Tibial nerve (tissue), 4 donors: ENCODE measurements around the gene ADAMTS17. TPM values are rescaled to one million over a fixed set of nuclear protein-coding genes. Genes with fewer than 3 reads are reported as not detected.

ENCODE experiments used
- DNase-seq, 2 donors: peaks; one replicate each; pipeline ENCODE4 v3.0.0-alpha.2; 2019; ENCODE audit warnings: low spot score in 2 of 2
- H3K27ac ChIP-seq, 4 donors: fragments of 200-600 bp; sonication (generic) in 3 of 4; one replicate each; pipeline ENCODE4 v1.5.1; 2017 to 2019; ENCODE audit warnings: mild to moderate bottlenecking in 1 of 4
- H3K27me3 ChIP-seq, 2 donors: fragments of 200-600 bp; sonication (generic) in 1 of 2; one replicate each; pipeline versions ENCODE4 v1.5.1 to v1.6.0; 2017 to 2019
- H3K36me3 ChIP-seq, 3 donors: fragments of 200-600 bp; sonication (generic); one replicate each; pipeline ENCODE4 v1.5.1; 2018 to 2019
- H3K4me1 ChIP-seq, 4 donors: fragments of 200-600 bp; sonication (generic) in 3 of 4; one replicate each; pipeline ENCODE4 v1.5.1; 2017 to 2019
- H3K4me3 ChIP-seq, 4 donors: fragments of 200-600 bp; sonication (generic) in 3 of 4; one replicate each; pipeline ENCODE4 v1.5.1; 2017 to 2019; ENCODE audit warnings: mild to moderate bottlenecking in 1 of 4, moderate library complexity in 1 of 4
- H3K9me3 ChIP-seq, 4 donors: fragments of 200-600 bp; sonication (generic) in 3 of 4; one replicate each; pipeline ENCODE4 v1.5.1; 2017 to 2019
- CTCF ChIP-seq, 5 experiments: fragments of 200-600 bp in 3 of 5; fragments of 450-650 bp in 2 of 5; sonication (generic) in 3 of 5; IDR thresholded peaks; one replicate each; pipeline ENCODE4 v1.5.1; 2016 to 2019; ENCODE audit warnings: antibody characterized with exemption in 5 of 5, mild to moderate bottlenecking in 3 of 5, moderate library complexity in 2 of 5
- EP300 ChIP-seq, 2 donors: sonication (generic); formaldehyde crosslinking; IDR thresholded peaks; one replicate each; pipeline ENCODE4 v1.6.1; 2017; ENCODE audit warnings: antibody characterized with exemption in 2 of 2, mild to moderate bottlenecking in 1 of 2
- POLR2A ChIP-seq, 2 donors: fragments of 450-650 bp; IDR thresholded peaks; one replicate each; pipeline ENCODE4 v1.6.1; 2017; ENCODE audit warnings: antibody characterized with exemption in 2 of 2, mild to moderate bottlenecking in 2 of 2, moderate library complexity in 2 of 2
- WGBS, 2 donors: methylation state at CpG; one replicate each; pipeline ENCODE4 v1.1.5; 2018; 5-methylcytosine and 5-hydroxymethylcytosine counted together
- total RNA-seq, 4 donors: library from RNA; depleted of rRNA; stranded (reverse); fragments of >200 nt; gene quantifications; one replicate each; pipeline ENCODE4 v1.1.0, GENCODE V29; 2016

ADAMTS17 gene
- total RNA-seq, 4 donors from 2014 or later: 0.66 to 5.5 (median 3.7) TPM

- Histone ChIP-seq H3K27ac (no peak overlapping the region), H3K4me1 (no peaks in the 10 kb centered on the region), H3K4me3 (no peak overlapping the region), H3K27me3 (no peaks in the 10 kb centered on the region), H3K9me3 (no peaks in the 10 kb centered on the region), H3K36me3 (no peaks in the 10 kb centered on the region)
- TF ChIP-seq EP300 (IDR thresholded peaks at IDR 0.05): no peak
- no peak for TF ChIP-seq CTCF (IDR thresholded peaks at IDR 0.05)
- no peak for TF ChIP-seq POLR2A (IDR thresholded peaks at IDR 0.05)
- WGBS, 2 donors: 61 to 77% methylated on average over 4 to 6 of the region's 6 CpGs
- no peak for DNase-seq
Observed at GRCh38 chr15:100189319-100189718, 152.5 kb downstream of the ADAMTS17 start.

GRCh38 chr15:100187677-100188076 lies 154.1 kb downstream of the ADAMTS17 start:
- Histone ChIP-seq H3K4me1 (no peaks in the 10 kb centered on the region), H3K36me3 (no peaks in the 10 kb centered on the region), H3K9me3 (peaks cover 0 to 4% (median 0%) of the 10 kb centered on the region in 4 donors), H3K27ac (no peak overlapping the region), H3K27me3 (no peaks in the 10 kb centered on the region), H3K4me3 (no peak overlapping the region)
- 85 to 90% methylated on average over 8 of the region's 8 CpGs for WGBS, 2 donors
- no peak for DNase-seq
- TF ChIP-seq POLR2A (IDR thresholded peaks at IDR 0.05): no peak

- Histone ChIP-seq H3K36me3 (no peaks in the 10 kb centered on the region), H3K27me3 (no peaks in the 10 kb centered on the region), H3K4me1 (no peaks in the 10 kb centered on the region), H3K27ac (no peak overlapping the region), H3K9me3 (peaks cover 0 to 11% (median 0%) of the 10 kb centered on the region in 4 donors), H3K4me3 (no peak overlapping the region)
- WGBS, 2 donors: 72 to 81% methylated on average over 6 of the region's 6 CpGs
- TF ChIP-seq EP300 (IDR thresholded peaks at IDR 0.05): no peak
- TF ChIP-seq POLR2A (IDR thresholded peaks at IDR 0.05): no peak
- TF ChIP-seq CTCF (IDR thresholded peaks at IDR 0.05): no peak
- DNase-seq: no peak
Observed at GRCh38 chr15:100186960-100187359, 154.8 kb downstream of the ADAMTS17 start.

- H3K4me1 ChIP-seq: no peaks in the 10 kb centered on the region
- TF ChIP-seq CTCF (IDR thresholded peaks at IDR 0.05) (no peak), POLR2A (IDR thresholded peaks at IDR 0.05) (no peak), EP300 (IDR thresholded peaks at IDR 0.05) (no peak)
- H3K9me3 ChIP-seq: peaks cover 0 to 17% (median 0%) of the 10 kb centered on the region in 4 donors
- no peaks in the 10 kb centered on the region for H3K36me3 ChIP-seq
- H3K27me3 ChIP-seq: no peaks in the 10 kb centered on the region
- H3K27ac ChIP-seq: no peak overlapping the region
- 91 to 98% methylated on average over 5 of the region's 5 CpGs for WGBS, 2 donors
- H3K4me3 ChIP-seq: no peak overlapping the region
- no peak for DNase-seq
Observed at GRCh38 chr15:100186366-100186765, 155.4 kb downstream of the ADAMTS17 start.

GRCh38 chr15:100183921-100184495 lies 157.8 kb downstream of the ADAMTS17 start:
- WGBS, 2 donors: 90 to 92% methylated on average over 4 of the region's 4 CpGs
- TF ChIP-seq CTCF (IDR thresholded peaks at IDR 0.05) (no peak), POLR2A (IDR thresholded peaks at IDR 0.05) (no peak), EP300 (IDR thresholded peaks at IDR 0.05) (no peak)
- Histone ChIP-seq H3K4me1 (no peaks in the 10 kb centered on the region), H3K27ac (no peak overlapping the region), H3K27me3 (no peaks in the 10 kb centered on the region), H3K9me3 (peaks cover 0 to 18% (median 0%) of the 10 kb centered on the region in 4 donors), H3K36me3 (no peaks in the 10 kb centered on the region), H3K4me3 (no peak overlapping the region)
- DNase-seq: no peak
